WTC11 (cell line): ENCODE data around the gene CFAP251. TPM values are rescaled to one million over a fixed set of nuclear protein-coding genes. Genes with fewer than 3 reads are reported as not detected.

Experiments used
- ATAC-seq: fragments of 200-7000 bp; cut with Tn5 transposase; 2 replicates; pipeline ENCODE4 v1.10.0; 2021; ENCODE audit warnings: mild to moderate bottlenecking, moderate library complexity
- CTCF ChIA-PET: fragments of 300-600 bp; sonication (Branson Sonifier 250); formaldehyde crosslinking; loops from one replicate; lab custom pipeline; 2021; ENCODE audit warnings: antibody characterized with exemption; lab: Charles Lee
- POLR2A ChIA-PET: fragments of 350-600 bp; sonication (Branson Sonifier 250); formaldehyde crosslinking; loops from one replicate; lab custom pipeline; 2021; ENCODE audit warnings: antibody characterized with exemption; lab: Charles Lee
- DNase-seq: peaks from one replicate; pipeline ENCODE4 v3.0.0; 2021; ENCODE audit warnings: low spot score
- H3K27ac Mint-ChIP-seq: 2 replicates; pipeline ENCODE4 v1.8.0; 2021; ENCODE audit warnings: mixed read lengths
- H3K27me3 Mint-ChIP-seq: 2 replicates; pipeline ENCODE4 v1.8.0; 2021; ENCODE audit warnings: low read depth, mild to moderate bottlenecking, moderate library complexity, mixed read lengths
- H3K36me3 Mint-ChIP-seq: 2 replicates; pipeline ENCODE4 v1.8.0; 2021; ENCODE audit warnings: mixed read lengths
- H3K4me1 Mint-ChIP-seq: 2 replicates; pipeline ENCODE4 v1.8.0; 2022; ENCODE audit warnings: mixed read lengths
- H3K4me3 Mint-ChIP-seq: 2 replicates; pipeline ENCODE4 v1.8.0; 2021; ENCODE audit warnings: mild to moderate bottlenecking, moderate library complexity, mixed read lengths
- H3K9me3 Mint-ChIP-seq: 2 replicates; pipeline ENCODE4 v1.8.0; 2021; ENCODE audit warnings: mixed read lengths
- ATF3 ChIP-seq: sonication (generic); formaldehyde crosslinking; conservative IDR thresholded peaks from 2 replicates; pipeline ENCODE4 v1.8.1; 2022; ENCODE audit warnings: mild to moderate bottlenecking, missing genetic modification reagents
- ATF6 ChIP-seq: sonication (generic); formaldehyde crosslinking; IDR thresholded peaks from 2 replicates; pipeline ENCODE4 v1.8.1; 2023; ENCODE audit warnings: mild to moderate bottlenecking, missing genetic modification reagents
- ESRRA ChIP-seq: sonication (generic); formaldehyde crosslinking; IDR thresholded peaks from 2 replicates; pipeline ENCODE4 v1.8.1; 2022; ENCODE audit warnings: mild to moderate bottlenecking, missing genetic modification reagents, borderline replicate concordance
- FOXP1 ChIP-seq: sonication (generic); formaldehyde crosslinking; IDR thresholded peaks from 2 replicates; pipeline ENCODE4 v1.8.0; 2022; ENCODE audit warnings: missing genetic modification reagents, mild to moderate bottlenecking, moderate library complexity, borderline replicate concordance
- IRF1 ChIP-seq: sonication (generic); formaldehyde crosslinking; IDR thresholded peaks from 2 replicates; pipeline ENCODE4 v1.8.0; 2023; ENCODE audit warnings: missing genetic modification reagents
- KAT7 ChIP-seq: sonication (generic); formaldehyde crosslinking; IDR thresholded peaks from 2 replicates; pipeline ENCODE4 v1.8.1; 2023; ENCODE audit warnings: missing genetic modification reagents, mild to moderate bottlenecking, borderline replicate concordance
- NFE2L1 ChIP-seq: sonication (generic); formaldehyde crosslinking; IDR thresholded peaks from 2 replicates; pipeline ENCODE4 v1.8.1; 2023; ENCODE audit warnings: missing genetic modification reagents
- NR2C2 ChIP-seq: sonication (generic); formaldehyde crosslinking; IDR thresholded peaks from 2 replicates; pipeline ENCODE4 v1.8.0; 2022; ENCODE audit warnings: mild to moderate bottlenecking, missing genetic modification reagents
- RELA ChIP-seq: sonication (generic); formaldehyde crosslinking; IDR thresholded peaks from 2 replicates; pipeline ENCODE4 v1.8.1; 2022; ENCODE audit warnings: missing genetic modification reagents, mild to moderate bottlenecking, borderline replicate concordance
- SMAD3 ChIP-seq: sonication (generic); formaldehyde crosslinking; IDR thresholded peaks from 2 replicates; pipeline ENCODE4 v1.8.0; 2022; ENCODE audit warnings: missing genetic modification reagents, mild to moderate bottlenecking, borderline replicate concordance
- TCF7 ChIP-seq: sonication (generic); formaldehyde crosslinking; IDR thresholded peaks from 2 replicates; pipeline ENCODE4 v1.8.0; 2022; ENCODE audit warnings: mild to moderate bottlenecking, low read depth, missing genetic modification reagents, moderate library complexity
- TEAD1 ChIP-seq: sonication (generic); formaldehyde crosslinking; IDR thresholded peaks from 2 replicates; pipeline ENCODE4 v1.8.0; 2022; ENCODE audit warnings: mild to moderate bottlenecking, missing genetic modification reagents
- USF2 ChIP-seq: sonication (generic); formaldehyde crosslinking; IDR thresholded peaks from 2 replicates; pipeline ENCODE4 v1.8.1; 2023; ENCODE audit warnings: mild to moderate bottlenecking, missing genetic modification reagents, moderate library complexity
- ZBTB21 ChIP-seq: sonication (generic); formaldehyde crosslinking; IDR thresholded peaks from 2 replicates; pipeline ENCODE4 v1.8.1; 2023; ENCODE audit warnings: mild to moderate bottlenecking, missing genetic modification reagents, borderline replicate concordance
- ZNF317 ChIP-seq: sonication (generic); formaldehyde crosslinking; IDR thresholded peaks from 2 replicates; pipeline ENCODE4 v1.8.1; 2023; ENCODE audit warnings: low read depth, mild to moderate bottlenecking, moderate library complexity, missing genetic modification reagents, borderline replicate concordance
- ZNF425 ChIP-seq: fragments of 250-450 bp; sonication (Bioruptor Pico); conservative IDR thresholded peaks from 2 replicates; pipeline ENCODE4 v1.9.0; 2021; ENCODE audit warnings: mild to moderate bottlenecking
- ZSCAN18 ChIP-seq: fragments of 250-450 bp; sonication (Bioruptor Pico); IDR thresholded peaks from 2 replicates; pipeline ENCODE4 v2.1.2; 2022; ENCODE audit warnings: mild to moderate bottlenecking, moderate library complexity
- total RNA-seq: library from RNA; stranded (reverse); gene quantifications from 3 replicates; pipeline ENCODE4 v1.2.3, GENCODE V29; 2021

CFAP251 gene
- total RNA-seq, 1 experiment from 2014 or later: 3.1 TPM

GRCh38 chr12:122029620-122030423 is 111.4 kb downstream of the CFAP251 start:
- Mint-ChIP-seq H3K27ac (peak overlapping the region; percentile 89; the same call in 1 of the 2 replicates), H3K4me3 (no peak overlapping the region), H3K27me3 (no peaks in the 10 kb centered on the region), H3K4me1 (peaks cover 27% of the 10 kb centered on the region), H3K9me3 (no peaks in the 10 kb centered on the region), H3K36me3 (no peaks in the 10 kb centered on the region)
- TF ChIP-seq IRF1 (CRISPR knock-in tag) (no peak), ZNF425 (CRISPR knock-in tag) (no peak), TCF7 (CRISPR knock-in tag) (no peak), ATF6 (CRISPR knock-in tag) (no peak), SMAD3 (no peak), ZSCAN18 (no peak), NFE2L1 (CRISPR knock-in tag) (no peak), RELA (no peak), KAT7 (CRISPR knock-in tag) (no peak), TEAD1 (CRISPR knock-in tag) (no peak), NR2C2 (no peak), ZNF317 (no peak), ZBTB21 (no peak), FOXP1 (CRISPR knock-in tag) (no peak), ATF3 (CRISPR knock-in tag) (no peak), ESRRA (CRISPR knock-in tag) (no peak), USF2 (CRISPR knock-in tag) (no peak)
- no peak for DNase-seq
- ChIA-PET CTCF (interaction anchor here (4.2 kb wide), 1 partner anchor 112 kb away, joined by 25 read pairs; the partner anchor contains the start of gene CFAP251), POLR2A (no interaction called here)
- no peak for ATAC-seq
